ENCODE results near the gene GNAZ.

Gene GNAZ

GRCh38 chr22:23129149-23129548, 58.8 kb downstream of the GNAZ start:
- Histone ChIP-seq H2BK12ac (ENCODE audit: low read length) (no peak overlapping the region), H4K12ac (ENCODE audit: low read depth, low read length) (no peak overlapping the region), H3K79me1 (ENCODE audit: low read length) (no peaks in the 10 kb centered on the region), H3K4me1 (ENCODE audit: control insufficient read depth in 1 of 2, insufficient read depth in 2 of 2, low read length in 2 of 2) (no peaks in the 10 kb centered on the region), H3K23ac (ENCODE audit: low read length) (no peak overlapping the region), H3K4me2 (ENCODE audit: low read length) (no peak overlapping the region), H2AFZ (ENCODE audit: insufficient read depth, low read length, poor library complexity) (no peak overlapping the region), H3K4me3 (ENCODE audit: low read depth, low read length) (no peak overlapping the region), H4K91ac (ENCODE audit: low read depth, low read length) (no peak overlapping the region), H2BK5ac (ENCODE audit: low read depth, low read length, poor library complexity) (no peak overlapping the region), H3K27me3 (ENCODE audit: insufficient read depth, low read length) (no peaks in the 10 kb centered on the region), H2BK120ac (ENCODE audit: insufficient read depth, low read length, poor library complexity) (no peak overlapping the region), H3K14ac (ENCODE audit: low read length) (no peak overlapping the region), H3K18ac (ENCODE audit: low read length) (no peak overlapping the region), H3K79me2 (ENCODE audit: control insufficient read depth, insufficient read depth, low read length, poor library complexity) (no peaks in the 10 kb centered on the region), H4K8ac (ENCODE audit: low read depth, low read length) (no peak overlapping the region), H3K9ac (ENCODE audit: low read length) (no peak overlapping the region), H3K36me3 (ENCODE audit: control insufficient read depth in 1 of 2, insufficient read depth in 2 of 2, low read length in 2 of 2) (no peaks in the 10 kb centered on the region), H3K27ac (ENCODE audit: low read depth, low read length) (no peak overlapping the region), H3K9me3 (ENCODE audit: insufficient read depth, low read depth, low read length) (no peaks in the 10 kb centered on the region), H3K4ac (ENCODE audit: low read depth, low read length) (no peak overlapping the region), H2AK5ac (ENCODE audit: low read length) (no peak overlapping the region)
- whole genome bisulfite sequencing (ENCODE audit: extremely low coverage, insufficient coverage, insufficient read length), result no CpG with 5 or more reads among the region's 10 CpGs
- no peak for DNase-seq

DNA sequence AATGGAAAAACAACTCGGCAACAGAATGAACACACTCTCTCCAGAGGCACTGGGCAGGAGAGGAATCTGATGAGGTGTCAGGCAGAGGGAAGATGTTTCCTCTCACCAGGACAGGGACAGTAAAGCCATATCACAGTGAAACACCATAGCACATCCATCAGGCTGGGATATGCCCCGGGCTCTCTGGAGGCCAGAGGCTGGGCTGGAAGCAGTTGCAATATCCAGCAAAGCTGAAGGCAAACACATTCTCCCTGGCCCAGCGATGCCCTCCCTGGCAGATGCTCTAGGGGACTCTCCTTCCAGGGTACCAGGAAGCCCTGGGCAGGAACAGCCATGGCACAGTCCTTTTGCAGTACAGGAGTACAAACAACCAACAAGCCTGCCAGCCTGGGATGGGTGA, 60.4 kb downstream of the GNAZ start:
- no CpG with 5 or more reads among the region's 3 CpGs for WGBS (ENCODE audit: extremely low coverage, insufficient coverage, insufficient read length)
- H2AK5ac ChIP-seq (ENCODE audit: low read length), result no peak overlapping the region

DNA sequence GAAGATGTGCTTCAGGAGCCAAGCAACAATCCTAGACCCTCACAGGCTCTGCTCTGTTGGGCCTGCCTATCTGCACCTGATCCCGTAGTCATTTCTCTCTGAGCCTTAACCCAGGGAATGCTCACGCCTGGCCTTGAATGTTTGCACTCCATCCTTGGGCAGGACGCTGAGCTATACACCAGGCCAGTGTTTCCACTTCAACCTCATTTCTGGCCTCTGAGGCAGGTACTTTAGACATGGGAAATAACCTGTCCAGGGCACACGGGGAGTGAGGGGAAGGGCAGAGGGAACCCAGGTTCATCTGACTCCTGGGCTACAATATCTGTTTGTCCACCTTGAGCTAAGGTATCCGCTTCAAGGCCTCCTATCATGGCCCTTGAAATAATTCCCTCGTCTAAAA, 61.6 kb downstream of the GNAZ start:
- Histone ChIP-seq H2AK5ac (ENCODE audit: low read length) (no peak overlapping the region), H3K4ac (ENCODE audit: low read depth, low read length) (no peak overlapping the region), H3K4me2 (ENCODE audit: low read length) (no peak overlapping the region), H2BK5ac (ENCODE audit: low read depth, low read length, poor library complexity) (no peak overlapping the region), H3K36me3 (ENCODE audit: control insufficient read depth in 1 of 2, insufficient read depth in 2 of 2, low read length in 2 of 2) (no peaks in the 10 kb centered on the region), H3K79me2 (ENCODE audit: control insufficient read depth, insufficient read depth, low read length, poor library complexity) (no peaks in the 10 kb centered on the region), H2BK120ac (ENCODE audit: insufficient read depth, low read length, poor library complexity) (no peak overlapping the region), H4K12ac (ENCODE audit: low read depth, low read length) (no peak overlapping the region), H3K79me1 (ENCODE audit: low read length) (no peaks in the 10 kb centered on the region), H3K9me3 (ENCODE audit: insufficient read depth, low read depth, low read length) (no peaks in the 10 kb centered on the region), H3K23ac (ENCODE audit: low read length) (no peak overlapping the region), H4K8ac (ENCODE audit: low read depth, low read length) (no peak overlapping the region), H2AFZ (ENCODE audit: insufficient read depth, low read length, poor library complexity) (no peak overlapping the region), H3K4me3 (ENCODE audit: low read depth, low read length) (no peak overlapping the region), H3K9ac (ENCODE audit: low read length) (no peak overlapping the region), H3K4me1 (ENCODE audit: control insufficient read depth in 1 of 2, insufficient read depth in 2 of 2, low read length in 2 of 2) (no peaks in the 10 kb centered on the region), H2BK12ac (ENCODE audit: low read length) (no peak overlapping the region), H3K14ac (ENCODE audit: low read length) (no peak overlapping the region), H4K91ac (ENCODE audit: low read depth, low read length) (no peak overlapping the region), H3K27ac (ENCODE audit: low read depth, low read length) (no peak overlapping the region), H3K27me3 (ENCODE audit: insufficient read depth, low read length) (no peaks in the 10 kb centered on the region), H3K18ac (ENCODE audit: low read length) (no peak overlapping the region)
- no peak for DNase-seq
- no CpG with 5 or more reads among the region's 6 CpGs for WGBS (ENCODE audit: extremely low coverage, insufficient coverage, insufficient read length)

More for the DNA sequence above, 60.4 kb downstream of the GNAZ start:
- no peaks in the 10 kb centered on the region for H3K9me3 ChIP-seq (ENCODE audit: insufficient read depth, low read depth, low read length)
- no peak overlapping the region for H3K18ac ChIP-seq (ENCODE audit: low read length)
- no peak overlapping the region for H3K14ac ChIP-seq (ENCODE audit: low read length)
- no peak overlapping the region for H4K12ac ChIP-seq (ENCODE audit: low read depth, low read length)
- H3K4ac ChIP-seq (ENCODE audit: low read depth, low read length), result no peak overlapping the region
- H4K8ac ChIP-seq (ENCODE audit: low read depth, low read length), result no peak overlapping the region
- H3K4me3 ChIP-seq (ENCODE audit: low read depth, low read length), result no peak overlapping the region
- H3K27ac ChIP-seq (ENCODE audit: low read depth, low read length), result no peak overlapping the region
- no peak overlapping the region for H2BK120ac ChIP-seq (ENCODE audit: insufficient read depth, low read length, poor library complexity)
- no peak overlapping the region for H2BK12ac ChIP-seq (ENCODE audit: low read length)
- H4K91ac ChIP-seq (ENCODE audit: low read depth, low read length), result no peak overlapping the region
- no peak overlapping the region for H3K9ac ChIP-seq (ENCODE audit: low read length)
- no peaks in the 10 kb centered on the region for H3K36me3 ChIP-seq (ENCODE audit: control insufficient read depth in 1 of 2, insufficient read depth in 2 of 2, low read length in 2 of 2)
- H2BK5ac ChIP-seq (ENCODE audit: low read depth, low read length, poor library complexity), result no peak overlapping the region
- no peaks in the 10 kb centered on the region for H3K79me2 ChIP-seq (ENCODE audit: control insufficient read depth, insufficient read depth, low read length, poor library complexity)
- H3K79me1 ChIP-seq (ENCODE audit: low read length), result no peaks in the 10 kb centered on the region
- no peaks in the 10 kb centered on the region for H3K4me1 ChIP-seq (ENCODE audit: control insufficient read depth in 1 of 2, insufficient read depth in 2 of 2, low read length in 2 of 2)
- H3K23ac ChIP-seq (ENCODE audit: low read length), result no peak overlapping the region
- H3K27me3 ChIP-seq (ENCODE audit: insufficient read depth, low read length), result no peaks in the 10 kb centered on the region
- H3K4me2 ChIP-seq (ENCODE audit: low read length), result no peak overlapping the region
- no peak for DNase-seq
- no peak overlapping the region for H2AFZ ChIP-seq (ENCODE audit: insufficient read depth, low read length, poor library complexity)

DNA sequence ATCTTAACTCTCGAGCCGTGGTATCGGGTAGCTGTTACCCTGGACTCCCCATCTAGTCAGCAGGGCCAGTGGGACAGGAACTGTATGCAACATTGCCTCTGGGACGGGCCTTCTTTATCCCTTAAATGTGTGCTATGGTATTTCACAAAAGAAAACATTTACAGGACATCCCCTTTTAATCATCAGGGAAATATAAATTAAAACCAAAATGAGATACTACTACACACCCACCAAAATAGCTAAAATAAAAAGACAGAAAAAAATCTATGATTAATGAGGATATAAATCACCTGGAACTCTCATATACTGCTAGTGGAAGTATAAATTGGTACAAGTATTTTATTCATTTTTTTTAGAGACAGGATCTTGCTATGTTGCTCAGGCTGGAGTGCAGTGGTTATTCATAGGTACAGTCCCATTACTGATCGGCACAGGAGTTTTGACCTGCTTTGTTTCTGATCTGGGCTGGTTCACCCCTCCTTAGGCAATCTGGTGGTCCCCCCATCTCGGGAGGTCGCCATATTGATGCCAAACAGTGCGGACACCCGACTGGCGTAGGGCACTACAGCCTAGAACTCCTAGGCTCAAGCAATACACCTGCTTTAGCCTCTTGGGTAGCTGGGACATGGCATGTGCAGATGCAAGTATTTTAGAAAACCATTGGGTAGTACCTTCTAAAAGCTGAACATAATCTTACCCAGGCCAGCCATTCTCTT, 62.2 kb downstream of the GNAZ start:
- Histone ChIP-seq H3K4me3 (ENCODE audit: low read depth, low read length) (no peak overlapping the region), H2BK120ac (ENCODE audit: insufficient read depth, low read length, poor library complexity) (no peak overlapping the region), H3K79me2 (ENCODE audit: control insufficient read depth, insufficient read depth, low read length, poor library complexity) (no peaks in the 10 kb centered on the region), H3K27ac (ENCODE audit: low read depth, low read length) (no peak overlapping the region), H3K18ac (ENCODE audit: low read length) (no peak overlapping the region), H3K23ac (ENCODE audit: low read length) (no peak overlapping the region), H3K9ac (ENCODE audit: low read length) (no peak overlapping the region), H3K4ac (ENCODE audit: low read depth, low read length) (no peak overlapping the region), H2AFZ (ENCODE audit: insufficient read depth, low read length, poor library complexity) (no peak overlapping the region), H3K9me3 (ENCODE audit: insufficient read depth, low read depth, low read length) (no peaks in the 10 kb centered on the region), H4K8ac (ENCODE audit: low read depth, low read length) (no peak overlapping the region), H4K91ac (ENCODE audit: low read depth, low read length) (no peak overlapping the region), H3K36me3 (ENCODE audit: control insufficient read depth in 1 of 2, insufficient read depth in 2 of 2, low read length in 2 of 2) (no peaks in the 10 kb centered on the region), H3K79me1 (ENCODE audit: low read length) (no peaks in the 10 kb centered on the region), H3K4me2 (ENCODE audit: low read length) (no peak overlapping the region), H4K12ac (ENCODE audit: low read depth, low read length) (no peak overlapping the region), H3K14ac (ENCODE audit: low read length) (no peak overlapping the region), H3K27me3 (ENCODE audit: insufficient read depth, low read length) (no peaks in the 10 kb centered on the region), H2AK5ac (ENCODE audit: low read length) (no peak overlapping the region), H2BK12ac (ENCODE audit: low read length) (no peak overlapping the region), H3K4me1 (ENCODE audit: control insufficient read depth in 1 of 2, insufficient read depth in 2 of 2, low read length in 2 of 2) (no peaks in the 10 kb centered on the region), H2BK5ac (ENCODE audit: low read depth, low read length, poor library complexity) (no peak overlapping the region)
- WGBS (ENCODE audit: extremely low coverage, insufficient coverage, insufficient read length), result no CpG with 5 or more reads among the region's 10 CpGs
- no peak for DNase-seq
